Smooth muscle cell (in vitro differentiated cells): ENCODE measurements around the gene RYR2. TPM values are rescaled to one million over a fixed set of nuclear protein-coding genes. Genes with fewer than 3 reads are reported as not detected.
A peak's percentile ranks its signal among the peaks of the same experiment; 100 is the strongest.
"Not testable (repeated sequence)": the region's sequence is repeated elsewhere in the genome, so short reads cannot be mapped to it uniquely, and the experiment has no call there.

ENCODE experiments used
- DNase-seq: peaks from one replicate; lab custom pipeline; 2025; ENCODE audit not compliant: unreplicated experiment; lab: John Stamatoyannopoulos, UW
- H2AFZ ChIP-seq: fragments of 200-600 bp; sonication (generic); 2 replicates; pipeline ENCODE4 v1.6.0; 2016; ENCODE audit warnings: antibody characterized with exemption, low read depth, mild to moderate bottlenecking
- H3F3A ChIP-seq: fragments of 200-600 bp; sonication (generic); 2 replicates; pipeline ENCODE4 v1.6.0; 2017; ENCODE audit warnings: antibody characterized with exemption, low read depth
- H3K27ac ChIP-seq: fragments of 200-600 bp; sonication (generic); 2 replicates; pipeline ENCODE4 v1.5.1; 2016; ENCODE audit warnings: low read depth, mild to moderate bottlenecking
- H3K27me3 ChIP-seq: fragments of 200-600 bp; sonication (generic); 2 replicates; pipeline ENCODE4 v1.6.1; 2016; ENCODE audit warnings: low read depth, mild to moderate bottlenecking
- H3K36me3 ChIP-seq: fragments of 200-600 bp; sonication (generic); 2 replicates; pipeline ENCODE4 v1.5.1; 2016; ENCODE audit warnings: low read depth
- H3K4me1 ChIP-seq: fragments of 200-600 bp; sonication (generic); 2 replicates; pipeline ENCODE4 v1.5.1; 2016; ENCODE audit warnings: low read depth
- H3K4me2 ChIP-seq: fragments of 200-600 bp; sonication (generic); 2 replicates; pipeline ENCODE4 v1.6.0; 2016; ENCODE audit warnings: mild to moderate bottlenecking
- H3K4me3 ChIP-seq: fragments of 200-600 bp; sonication (generic); 2 replicates; pipeline ENCODE4 v1.5.1; 2016; ENCODE audit warnings: mild to moderate bottlenecking
- H3K79me2 ChIP-seq: fragments of 200-600 bp; sonication (generic); 2 replicates; pipeline ENCODE4 v1.6.0; 2016; ENCODE audit warnings: low read depth, mild to moderate bottlenecking
- H3K9ac ChIP-seq: fragments of 200-600 bp; sonication (generic); 2 replicates; pipeline ENCODE4 v1.6.0; 2016; ENCODE audit warnings: low read depth
- H3K9me3 ChIP-seq: fragments of 200-600 bp; sonication (generic); replicated peaks from 2 replicates; pipeline ENCODE4 v1.5.1; 2016; ENCODE audit warnings: low read depth
- H4K20me1 ChIP-seq: fragments of 200-600 bp; sonication (generic); 2 replicates; pipeline ENCODE4 v1.6.0; 2016; ENCODE audit warnings: low read depth
- CTCF ChIP-seq: fragments of 200-600 bp; sonication (generic); IDR thresholded peaks from 2 replicates; pipeline ENCODE4 v1.5.1; 2017; ENCODE audit warnings: borderline replicate concordance, mild to moderate bottlenecking, antibody characterized with exemption; ENCODE audit not compliant: insufficient read depth, poor library complexity, severe bottlenecking
- WGBS: methylation state at CpG from one replicate; pipeline ENCODE4 v1.1.7; 2016; ENCODE audit warnings: low lambda C conversion rate; 5-methylcytosine and 5-hydroxymethylcytosine counted together
- polyA plus RNA-seq: library from polyadenylated mRNA; unstranded; fragments of >200 nt; fragmentation: Nextera tagmentation; extraction: Ambion mirVana; gene quantifications from 2 replicates; pipeline ENCODE4 v1.2.1, GENCODE V29; 2016
- total RNA-seq: library from RNA; depleted of rRNA; stranded (reverse); fragments of >200 nt; gene quantifications from 2 replicates; pipeline ENCODE4 v1.2.3, GENCODE V29; 2014

The RYR2 gene
- total and polyA plus RNA-seq, 2 experiments from 2014 or later: 0.09 TPM; not detected in 1

GRCh38 chr1:237141502-237141901, 99.5 kb downstream of the RYR2 start:
- DNase-seq: no peak
- TF ChIP-seq CTCF: no peak
- 96% methylated on average over 5 of the region's 5 CpGs for WGBS

GRCh38 chr1:237145379-237146135, 103.6 kb downstream of the RYR2 start:
- H3K9ac ChIP-seq: no peak overlapping the region
- peaks cover 5% of the 10 kb centered on the region for H3K4me1 ChIP-seq
- no peak overlapping the region for H3K4me3 ChIP-seq
- H3F3A ChIP-seq: no peaks in the 10 kb centered on the region
- no peak for DNase-seq
- no peaks in the 10 kb centered on the region for H3K9me3 ChIP-seq
- H3K4me2 ChIP-seq: peak overlapping the region; percentile 67
- H3K36me3 ChIP-seq: no peaks in the 10 kb centered on the region
- no peaks in the 10 kb centered on the region for H3K79me2 ChIP-seq
- no peaks in the 10 kb centered on the region for H3K27me3 ChIP-seq
- WGBS: 67% methylated on average over 4 of the region's 4 CpGs
- TF ChIP-seq CTCF: no peak
- no peaks in the 10 kb centered on the region for H4K20me1 ChIP-seq
- peak overlapping the region; percentile 48 for H2AFZ ChIP-seq
- no peak overlapping the region for H3K27ac ChIP-seq

More at GRCh38 chr1:237141502-237141901, 99.5 kb downstream of the RYR2 start:
- Histone ChIP-seq H3K9ac (no peak overlapping the region), H3K36me3 (no peaks in the 10 kb centered on the region), H2AFZ (no peak overlapping the region), H4K20me1 (no peaks in the 10 kb centered on the region), H3K4me1 (peaks cover 5% of the 10 kb centered on the region), H3K9me3 (no peaks in the 10 kb centered on the region), H3K79me2 (no peaks in the 10 kb centered on the region), H3K27me3 (no peaks in the 10 kb centered on the region), H3K4me3 (no peak overlapping the region), H3F3A (no peaks in the 10 kb centered on the region), H3K4me2 (no peak overlapping the region), H3K27ac (no peak overlapping the region)

- Histone ChIP-seq H3K27me3 (no peaks in the 10 kb centered on the region), H2AFZ (peak overlapping the region; percentile 48), H3K36me3 (no peaks in the 10 kb centered on the region), H3K4me3 (no peak overlapping the region), H3K4me2 (peak overlapping the region; percentile 67), H3K79me2 (no peaks in the 10 kb centered on the region), H3K9ac (no peak overlapping the region), H3K9me3 (no peaks in the 10 kb centered on the region), H3F3A (no peaks in the 10 kb centered on the region), H3K4me1 (peaks cover 5% of the 10 kb centered on the region), H4K20me1 (no peaks in the 10 kb centered on the region), H3K27ac (no peak overlapping the region)
- no peak for TF ChIP-seq CTCF
- WGBS: 26% methylated on average over 7 of the region's 7 CpGs
- DNase-seq: no peak
Measured at GRCh38 chr1:237146241-237146640, 104.3 kb downstream of the RYR2 start.

- Histone ChIP-seq H3K9ac (no peak overlapping the region), H3K36me3 (no peaks in the 10 kb centered on the region), H3K79me2 (no peaks in the 10 kb centered on the region), H3F3A (peaks cover 20% of the 10 kb centered on the region), H3K4me1 (peaks cover 5% of the 10 kb centered on the region), H3K27ac (no peak overlapping the region), H3K4me2 (no peak overlapping the region), H3K27me3 (no peaks in the 10 kb centered on the region), H3K9me3 (no peaks in the 10 kb centered on the region), H2AFZ (no peak overlapping the region), H3K4me3 (no peak overlapping the region), H4K20me1 (no peaks in the 10 kb centered on the region)
- TF ChIP-seq CTCF: no peak
- 97% methylated on average over 3 of the region's 3 CpGs for WGBS
- DNase-seq: no peak
Measured at GRCh38 chr1:237149857-237150256, 107.9 kb downstream of the RYR2 start.

- H3K4me2 ChIP-seq, H4K20me1 ChIP-seq, H3K27ac ChIP-seq, H3K27me3 ChIP-seq, H3K4me3 ChIP-seq, H3K79me2 ChIP-seq, H3K4me1 ChIP-seq, H3K9me3 ChIP-seq, DNase-seq, H3K36me3 ChIP-seq, H3K9ac ChIP-seq, H2AFZ ChIP-seq: not testable (repeated sequence)
- peaks cover 21% of the 10 kb centered on the region for H3F3A ChIP-seq
- 98% methylated on average over 6 of the region's 6 CpGs for WGBS
Measured at GRCh38 chr1:237151979-237152378, 110.0 kb downstream of the RYR2 start.
